Tibial nerve (tissue), 4 donors: Measurements from ENCODE around the gene CMSS1. TPM values are rescaled to one million over a fixed set of nuclear protein-coding genes. Genes with fewer than 3 reads are reported as not detected.

Experiments
- DNase-seq, 2 donors: peaks; one replicate each; pipeline ENCODE4 v3.0.0-alpha.2; 2019; ENCODE audit warnings: low spot score in 2 of 2
- H3K27ac ChIP-seq, 4 donors: fragments of 200-600 bp; sonication (generic) in 3 of 4; one replicate each; pipeline ENCODE4 v1.5.1; 2017 to 2019; ENCODE audit warnings: mild to moderate bottlenecking in 1 of 4
- H3K27me3 ChIP-seq, 2 donors: fragments of 200-600 bp; sonication (generic) in 1 of 2; one replicate each; pipeline versions ENCODE4 v1.5.1 to v1.6.0; 2017 to 2019
- H3K36me3 ChIP-seq, 3 donors: fragments of 200-600 bp; sonication (generic); one replicate each; pipeline ENCODE4 v1.5.1; 2018 to 2019
- H3K4me1 ChIP-seq, 4 donors: fragments of 200-600 bp; sonication (generic) in 3 of 4; one replicate each; pipeline ENCODE4 v1.5.1; 2017 to 2019
- H3K4me3 ChIP-seq, 4 donors: fragments of 200-600 bp; sonication (generic) in 3 of 4; one replicate each; pipeline ENCODE4 v1.5.1; 2017 to 2019; ENCODE audit warnings: mild to moderate bottlenecking in 1 of 4, moderate library complexity in 1 of 4
- H3K9me3 ChIP-seq, 4 donors: fragments of 200-600 bp; sonication (generic) in 3 of 4; one replicate each; pipeline ENCODE4 v1.5.1; 2017 to 2019
- CTCF ChIP-seq, 5 experiments: fragments of 200-600 bp in 3 of 5; fragments of 450-650 bp in 2 of 5; sonication (generic) in 3 of 5; IDR thresholded peaks; one replicate each; pipeline ENCODE4 v1.5.1; 2016 to 2019; ENCODE audit warnings: antibody characterized with exemption in 5 of 5, mild to moderate bottlenecking in 3 of 5, moderate library complexity in 2 of 5
- EP300 ChIP-seq, 2 donors: sonication (generic); formaldehyde crosslinking; IDR thresholded peaks; one replicate each; pipeline ENCODE4 v1.6.1; 2017; ENCODE audit warnings: antibody characterized with exemption in 2 of 2, mild to moderate bottlenecking in 1 of 2
- POLR2A ChIP-seq, 2 donors: fragments of 450-650 bp; IDR thresholded peaks; one replicate each; pipeline ENCODE4 v1.6.1; 2017; ENCODE audit warnings: antibody characterized with exemption in 2 of 2, mild to moderate bottlenecking in 2 of 2, moderate library complexity in 2 of 2
- WGBS, 2 donors: methylation state at CpG; one replicate each; pipeline ENCODE4 v1.1.5; 2018; 5-methylcytosine and 5-hydroxymethylcytosine counted together
- total RNA-seq, 4 donors: library from RNA; depleted of rRNA; stranded (reverse); fragments of >200 nt; gene quantifications; one replicate each; pipeline ENCODE4 v1.1.0, GENCODE V29; 2016

Gene CMSS1
- total RNA-seq, 4 donors from 2014 or later = 5.5 to 29.1 (median 15.7) TPM

GRCh38 chr3:100003609-100004503 lies 186.2 kb downstream of the CMSS1 start:
- no peak overlapping the region for H3K4me3 ChIP-seq
- H3K4me1 ChIP-seq = peaks cover 0 to 28% (median 14%) of the 10 kb centered on the region in 4 donors
- no peaks in the 10 kb centered on the region for H3K36me3 ChIP-seq
- no peaks in the 10 kb centered on the region for H3K9me3 ChIP-seq
- 93 to 94% methylated on average over 4 of the region's 4 CpGs for WGBS, 2 donors
- no peak for DNase-seq
- no peaks in the 10 kb centered on the region for H3K27me3 ChIP-seq
- TF ChIP-seq POLR2A (IDR thresholded peaks at IDR 0.05) (no peak), CTCF (IDR thresholded peaks at IDR 0.05) (no peak), EP300 (IDR thresholded peaks at IDR 0.05) (no peak)
- no peak overlapping the region for H3K27ac ChIP-seq

- Histone ChIP-seq H3K4me3 (no peak overlapping the region), H3K27me3 (no peaks in the 10 kb centered on the region), H3K27ac (no peak overlapping the region), H3K4me1 (peaks cover 0 to 28% (median 14%) of the 10 kb centered on the region in 4 donors), H3K36me3 (no peaks in the 10 kb centered on the region), H3K9me3 (no peaks in the 10 kb centered on the region)
- TF ChIP-seq EP300 (IDR thresholded peaks at IDR 0.05) = peak in 1 of 2 donors; percentile 14
- TF ChIP-seq POLR2A (IDR thresholded peaks at IDR 0.05) = no peak
- WGBS, 2 donors = 85 to 90% methylated on average over 1 of the region's 1 CpG
- DNase-seq = no peak
Measured at GRCh38 chr3:100004931-100005330, 187.3 kb downstream of the CMSS1 start.

- 85 to 86% methylated on average over 2 of the region's 2 CpGs for WGBS, 2 donors
Measured at GRCh38 chr3:100005665-100006393, 188.2 kb downstream of the CMSS1 start.

GRCh38 chr3:100006570-100007271 lies 189.1 kb downstream of the CMSS1 start:
- TF ChIP-seq EP300 (IDR thresholded peaks at IDR 0.05) (no peak), CTCF (IDR thresholded peaks at IDR 0.05) (peak in 2 of 5 experiments; percentile 6 to 25)
- Histone ChIP-seq H3K4me1 (peaks cover 0 to 28% (median 14%) of the 10 kb centered on the region in 4 donors), H3K27ac (peak overlapping the region in 2 of 4 donors; percentile 33 to 54)

More at GRCh38 chr3:100005665-100006393, 188.2 kb downstream of the CMSS1 start:
- H3K27me3 ChIP-seq = no peaks in the 10 kb centered on the region
- TF ChIP-seq EP300 (IDR thresholded peaks at IDR 0.05) (no peak), CTCF (IDR thresholded peaks at IDR 0.05) (no peak), POLR2A (IDR thresholded peaks at IDR 0.05) (no peak)
- H3K36me3 ChIP-seq = no peaks in the 10 kb centered on the region
- H3K4me3 ChIP-seq = no peak overlapping the region
- H3K27ac ChIP-seq = peak overlapping the region in 2 of 4 donors; percentile 33 to 54
- H3K9me3 ChIP-seq = no peaks in the 10 kb centered on the region
- H3K4me1 ChIP-seq = peaks cover 0 to 28% (median 14%) of the 10 kb centered on the region in 4 donors
- no peak for DNase-seq

GRCh38 chr3:100007313-100007712 lies 189.7 kb downstream of the CMSS1 start:
- WGBS, 2 donors = 93 to 95% methylated on average over 3 of the region's 3 CpGs
- Histone ChIP-seq H3K27ac (peak overlapping the region in 2 of 4 donors; percentile 14 to 33), H3K4me3 (no peak overlapping the region), H3K9me3 (no peaks in the 10 kb centered on the region), H3K27me3 (no peaks in the 10 kb centered on the region), H3K36me3 (no peaks in the 10 kb centered on the region), H3K4me1 (peaks cover 0 to 28% (median 14%) of the 10 kb centered on the region in 4 donors)
- no peak for DNase-seq
- no peak for TF ChIP-seq POLR2A (IDR thresholded peaks at IDR 0.05)
- TF ChIP-seq EP300 (IDR thresholded peaks at IDR 0.05) = no peak
- no peak for TF ChIP-seq CTCF (IDR thresholded peaks at IDR 0.05)

More at GRCh38 chr3:100006570-100007271, 189.1 kb downstream of the CMSS1 start:
- Histone ChIP-seq H3K9me3 (no peaks in the 10 kb centered on the region), H3K27me3 (no peaks in the 10 kb centered on the region), H3K4me3 (no peak overlapping the region), H3K36me3 (no peaks in the 10 kb centered on the region)
- WGBS, 2 donors = 41 to 45% methylated on average over 2 of the region's 2 CpGs
- DNase-seq = no peak
